ENCODE results near the gene ZFX.
"Not testable (repeated sequence)": the region's sequence is repeated elsewhere in the genome, so short reads cannot be mapped to it uniquely, and the experiment has no call there.

The ZFX gene

DNA sequence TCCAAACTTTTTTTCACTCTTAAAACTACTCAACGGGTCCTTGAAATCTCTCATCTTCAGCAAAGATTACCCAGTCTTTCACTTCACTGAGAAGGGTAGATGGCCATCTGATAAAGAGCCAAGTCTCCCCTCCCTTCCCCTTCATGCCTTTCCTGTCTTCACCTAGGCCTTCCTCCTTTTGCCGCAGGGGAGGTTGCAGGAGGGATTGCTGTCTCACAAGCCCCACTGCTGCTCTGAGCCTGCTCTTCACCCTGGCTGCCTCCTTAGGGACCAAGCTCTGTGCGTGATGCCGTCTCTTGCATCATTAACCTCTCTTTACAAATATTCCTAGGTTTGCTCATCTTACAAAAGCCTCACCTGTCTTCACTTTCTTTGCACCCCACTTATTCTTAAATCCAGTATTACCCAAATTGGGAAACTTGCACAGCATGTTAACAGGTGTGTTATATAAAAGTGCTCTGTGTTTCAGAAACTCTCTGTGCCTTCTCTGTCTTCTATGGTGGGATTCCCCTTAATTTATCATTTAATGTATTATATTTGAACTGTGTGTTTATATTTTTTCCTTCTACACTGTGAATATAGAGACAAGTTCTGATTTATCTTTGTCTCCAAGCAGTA, 3.8 kb downstream of the ZFX start:
- DNase-seq = peak in 1 of 2 donors; percentile 25

DNA sequence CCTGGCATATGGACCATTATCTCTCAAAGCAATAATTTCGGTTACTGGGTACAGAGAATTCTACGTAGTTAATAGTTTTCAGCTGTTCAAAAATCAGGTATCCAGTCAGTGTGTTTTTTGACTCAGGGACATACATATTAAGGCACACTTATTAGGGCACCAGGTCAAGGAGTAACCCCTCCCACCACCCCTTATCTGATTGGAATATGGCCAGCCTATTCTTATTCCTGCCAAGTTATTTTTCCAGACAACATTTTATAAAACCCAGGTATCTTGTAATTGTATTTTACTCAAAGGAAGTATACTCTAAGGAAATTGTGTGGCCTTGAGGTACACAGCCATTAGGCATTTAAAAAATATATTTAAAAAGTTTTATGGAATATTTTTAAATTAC, 4.3 kb downstream of the ZFX start:
- DNase-seq = no peak

DNA sequence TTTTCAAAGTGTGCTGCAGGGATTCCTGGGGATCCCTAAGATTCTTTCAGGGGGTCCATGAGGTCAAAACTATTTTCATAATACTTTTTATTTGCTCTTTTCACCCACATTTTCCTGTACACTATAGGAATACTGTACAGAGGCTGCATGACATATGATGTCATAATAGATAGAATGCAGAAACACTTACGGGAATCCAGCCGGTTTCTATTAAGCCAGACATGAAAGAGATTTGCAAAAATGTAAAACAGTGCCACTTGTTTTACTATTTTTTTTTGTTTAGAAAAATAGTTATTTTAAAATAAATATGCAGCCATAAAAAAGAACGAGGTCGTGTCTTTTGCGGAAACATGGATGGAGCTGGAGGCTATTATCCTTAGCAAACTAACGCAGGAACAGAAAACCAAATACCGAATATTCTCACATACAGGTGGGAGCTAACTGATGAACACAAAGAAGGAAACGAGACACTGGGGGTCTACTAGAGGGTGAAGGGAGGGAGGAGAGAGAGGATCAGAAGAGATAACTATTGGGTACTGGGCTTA, 5.0 kb downstream of the ZFX start:
- DNase-seq = no peak

DNA sequence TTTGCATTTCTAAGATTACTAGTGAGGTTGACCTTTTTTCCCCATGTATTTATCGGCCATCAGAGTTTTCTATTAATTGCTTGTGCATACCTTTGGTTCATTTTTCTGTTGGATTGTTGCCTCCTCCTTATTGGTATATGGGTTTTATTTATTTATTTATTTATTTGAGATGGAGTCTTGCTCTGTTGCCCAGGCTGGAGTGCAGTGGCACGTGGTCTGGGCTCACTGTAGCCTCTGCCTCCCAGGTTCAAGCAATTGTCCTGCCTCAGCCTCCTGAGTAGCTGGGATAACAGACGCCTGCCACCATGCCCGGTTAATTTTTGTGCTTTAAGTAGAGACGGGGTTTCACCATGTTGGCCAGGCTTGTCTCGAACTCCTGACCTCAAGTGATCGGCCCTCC, 6.2 kb downstream of the ZFX start:
- not testable (repeated sequence) for DNase-seq

DNA sequence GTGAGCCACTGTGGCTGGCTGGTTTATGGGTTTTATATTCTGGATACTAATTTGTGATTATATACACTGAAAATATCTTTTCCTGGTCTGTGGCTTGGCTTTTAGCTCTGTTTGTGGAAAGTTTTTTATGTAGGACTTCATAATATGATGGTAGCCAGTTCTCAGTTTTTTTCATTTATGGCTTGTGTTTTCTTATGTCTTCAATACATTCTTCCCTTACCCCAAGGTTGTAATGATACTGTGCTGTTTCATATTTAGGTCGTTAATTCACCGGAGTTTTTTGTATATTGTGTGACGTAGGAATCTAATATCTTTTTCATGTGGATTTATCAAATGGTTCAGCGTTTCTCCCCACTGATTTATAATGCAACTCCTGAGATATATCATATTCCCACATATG, 6.6 kb downstream of the ZFX start:
- no peak for DNase-seq

DNA sequence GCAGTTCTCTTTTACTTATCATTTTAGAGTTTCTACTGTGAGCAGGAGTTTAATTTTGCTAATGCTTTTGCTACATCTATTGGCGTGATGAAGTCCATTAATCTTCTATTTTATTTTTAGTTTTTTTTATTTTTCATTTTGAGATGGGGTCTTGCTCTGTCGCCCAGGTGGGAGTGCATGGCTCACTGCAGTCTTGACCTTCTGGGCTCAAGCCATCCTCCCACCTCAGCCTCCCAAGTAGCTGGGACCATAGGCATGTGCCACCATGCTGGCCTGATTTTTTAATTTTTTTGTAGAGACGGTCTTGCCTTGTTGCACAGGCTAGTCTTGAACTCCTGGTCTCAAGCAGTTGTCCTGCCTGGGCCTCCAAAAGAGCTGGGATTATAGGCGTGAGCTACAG, 9.4 kb downstream of the ZFX start:
- DNase-seq = no peak

DNA sequence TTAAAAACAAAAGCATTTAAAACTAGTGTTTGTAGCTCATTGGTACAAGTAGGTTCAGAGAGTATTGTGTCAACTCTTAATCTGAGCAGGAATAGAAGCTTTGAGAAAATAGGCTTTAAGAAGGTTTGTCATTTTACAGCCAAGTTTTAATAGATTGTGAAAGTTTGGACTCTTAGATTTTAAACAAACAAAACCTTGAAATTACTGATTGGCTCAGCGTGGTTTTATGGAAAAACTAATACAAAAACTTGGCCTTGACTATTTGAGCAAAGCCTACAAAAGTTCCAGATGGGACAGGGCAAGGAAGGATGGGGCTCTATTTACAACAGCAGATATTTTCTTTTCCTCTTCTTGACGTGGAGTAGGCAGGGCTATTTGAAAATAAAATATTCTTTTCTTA, 16.5 kb downstream of the ZFX start:
- DNase-seq = no peak

DNA sequence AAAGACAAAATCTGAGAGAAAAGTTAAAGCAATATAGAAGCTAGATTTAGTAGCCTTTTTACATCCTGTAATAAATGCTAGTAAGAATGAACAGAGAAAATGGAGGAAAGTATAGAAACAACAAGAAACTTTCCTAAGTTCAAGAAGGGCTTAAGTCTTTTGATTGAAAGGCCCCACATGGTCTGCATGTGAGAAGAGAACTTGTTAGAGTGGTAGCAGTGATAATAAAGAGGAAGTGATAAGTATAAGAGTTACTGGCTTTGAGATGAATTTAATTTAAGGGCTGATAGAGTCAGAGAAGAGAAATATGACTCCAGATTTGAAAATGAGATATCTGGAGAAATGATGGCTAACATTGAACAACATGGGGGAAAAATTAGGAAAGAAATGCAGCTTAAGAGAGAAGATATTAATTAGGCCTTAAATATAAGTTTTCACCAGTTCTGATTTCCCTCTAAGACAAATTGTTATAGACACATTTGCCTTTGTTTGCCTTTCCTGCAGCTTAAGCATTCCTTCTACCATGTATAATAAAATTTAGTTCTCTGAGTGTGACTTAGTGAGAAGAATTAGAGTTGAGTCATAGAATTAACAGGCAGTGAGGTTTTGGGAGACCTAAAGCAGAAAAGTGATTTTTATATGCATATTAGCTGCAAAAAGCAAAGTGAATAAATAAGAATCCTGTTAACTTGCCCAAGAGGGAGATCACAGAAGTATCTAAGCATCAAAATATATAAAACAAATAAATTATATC, 18.4 kb downstream of the ZFX start:
- DNase-seq = no peak

DNA sequence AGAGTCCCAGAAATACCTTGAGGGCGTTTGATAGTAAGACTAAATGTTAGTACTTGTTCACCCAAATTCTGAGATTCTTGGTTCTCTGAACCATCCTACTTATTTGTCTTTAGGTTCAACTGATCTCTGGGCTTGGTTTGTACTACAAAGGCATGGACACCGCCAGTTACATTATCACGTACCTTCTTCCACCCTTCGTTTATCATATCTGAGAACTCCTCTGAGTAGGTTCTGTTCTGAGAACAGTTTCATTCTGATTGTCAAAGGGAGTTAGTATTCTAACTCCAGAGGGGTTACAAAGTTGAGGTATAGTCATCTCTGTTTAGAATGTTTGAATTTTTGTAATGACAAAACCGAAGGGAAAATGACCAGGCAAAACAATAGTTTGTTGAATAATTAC, 19.3 kb downstream of the ZFX start:
- no peak for DNase-seq

DNA sequence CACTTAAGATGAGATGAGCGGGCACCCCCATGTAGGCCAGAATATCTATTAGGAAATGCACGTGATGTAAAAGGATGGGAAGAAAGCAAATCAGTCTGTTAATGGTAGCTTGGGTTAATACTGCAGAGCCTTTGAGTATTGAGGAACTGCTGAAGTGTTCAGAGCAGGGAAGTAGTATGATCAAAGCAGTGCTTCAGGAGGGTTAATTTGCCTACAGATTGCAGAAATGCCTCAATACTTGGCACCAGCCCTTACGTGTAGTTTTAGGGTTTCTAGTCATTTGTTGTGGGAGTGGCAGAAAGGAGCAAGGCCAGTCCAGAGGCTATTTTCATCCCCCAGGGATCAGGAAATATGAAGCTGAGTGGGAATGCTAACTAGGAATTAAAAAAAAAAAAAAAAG, 19.7 kb downstream of the ZFX start:
- no peak for DNase-seq

DNA sequence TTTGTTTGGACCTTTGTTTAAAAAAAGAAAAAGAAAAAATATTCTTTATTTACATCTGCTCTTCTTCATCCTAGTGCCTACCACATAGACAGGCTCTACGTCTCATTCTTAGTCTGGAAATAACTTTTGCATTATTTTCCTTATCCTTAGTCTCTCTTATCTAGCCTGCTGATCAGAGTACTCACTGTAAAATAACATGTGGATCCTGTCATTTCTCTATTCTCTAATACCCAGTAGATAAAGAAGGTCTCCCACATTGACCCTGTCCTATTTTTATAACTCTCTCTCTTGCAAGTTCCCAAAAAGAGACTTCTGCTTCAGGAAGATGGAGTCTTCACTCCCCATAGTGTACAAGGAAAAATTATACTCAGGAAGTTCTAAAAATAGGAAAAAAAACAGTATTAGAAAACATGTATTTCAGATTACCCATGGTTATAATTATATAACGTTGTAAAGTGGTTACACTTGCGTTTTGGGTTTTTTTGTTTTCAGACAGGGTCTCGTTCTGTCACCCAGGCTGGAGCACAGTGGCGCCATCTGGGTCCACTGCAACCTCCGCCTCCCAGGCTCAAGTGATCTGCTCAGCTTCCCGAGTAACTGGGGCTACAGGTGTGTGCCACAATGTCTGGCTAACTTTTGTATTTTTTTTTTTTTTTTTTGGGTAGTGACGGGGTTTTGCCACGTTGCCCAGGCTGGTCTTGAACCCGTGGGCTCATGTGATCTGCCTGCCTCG, 23.8 kb downstream of the ZFX start:
- DNase-seq = no peak

DNA sequence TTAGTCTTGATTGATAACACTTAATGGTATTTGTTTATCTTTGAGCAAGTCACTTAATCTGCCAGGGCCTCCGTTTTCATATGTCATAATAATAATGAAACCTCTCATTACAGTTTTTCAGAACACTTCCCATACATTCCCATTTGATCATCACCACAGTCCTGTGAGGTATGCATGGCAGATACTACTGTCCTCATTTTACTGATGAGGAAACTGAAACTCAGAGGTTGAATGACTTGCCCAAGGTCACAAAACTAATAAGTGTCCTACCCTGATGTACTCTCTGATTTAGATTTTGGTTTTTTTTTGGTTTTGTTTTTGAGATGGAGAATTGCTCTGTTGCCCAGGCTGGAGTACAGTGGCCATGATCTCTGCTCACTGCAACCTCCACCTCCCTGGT, 25.7 kb downstream of the ZFX start:
- no peak for DNase-seq

DNA sequence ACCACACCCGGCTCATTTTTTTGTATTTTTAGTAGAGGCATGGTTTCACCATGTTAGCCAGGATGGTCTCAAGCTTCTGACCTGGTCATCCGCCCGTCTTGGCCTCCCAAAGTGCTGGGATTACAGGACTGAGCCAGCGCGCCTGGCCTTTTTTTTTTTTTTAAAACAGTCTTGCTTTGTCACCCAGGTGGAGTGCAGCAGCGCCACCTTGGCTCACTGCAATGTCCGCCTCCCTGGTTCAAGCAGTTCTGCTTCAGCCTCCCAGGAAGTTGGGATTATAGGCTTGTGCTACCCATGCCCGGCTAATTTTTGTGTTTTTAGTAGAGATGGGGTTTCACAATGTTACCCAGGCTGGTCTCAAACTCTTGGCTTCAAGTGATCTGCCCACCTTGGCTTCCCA, 28.9 kb downstream of the ZFX start:
- no peak for DNase-seq

DNA sequence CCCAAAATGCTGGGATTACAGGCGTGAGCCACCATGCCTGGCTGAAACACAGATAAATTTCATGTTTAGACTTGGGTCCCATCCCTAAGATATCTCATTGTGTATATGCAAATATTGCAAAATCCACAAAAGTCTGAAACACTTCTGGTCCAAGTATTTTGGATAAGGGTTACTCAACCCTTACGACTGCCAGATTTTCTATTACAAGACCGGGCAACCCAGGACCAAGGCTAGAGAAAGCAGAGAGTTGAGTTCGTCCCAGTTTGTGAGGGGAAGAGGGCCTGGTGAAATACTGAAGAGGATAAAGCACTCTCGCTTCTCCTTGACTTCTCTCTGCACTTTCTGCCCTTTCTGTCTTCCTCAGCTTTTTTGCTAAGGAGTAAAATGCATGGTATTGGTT, 34.5 kb downstream of the ZFX start:
- DNase-seq = no peak

DNA sequence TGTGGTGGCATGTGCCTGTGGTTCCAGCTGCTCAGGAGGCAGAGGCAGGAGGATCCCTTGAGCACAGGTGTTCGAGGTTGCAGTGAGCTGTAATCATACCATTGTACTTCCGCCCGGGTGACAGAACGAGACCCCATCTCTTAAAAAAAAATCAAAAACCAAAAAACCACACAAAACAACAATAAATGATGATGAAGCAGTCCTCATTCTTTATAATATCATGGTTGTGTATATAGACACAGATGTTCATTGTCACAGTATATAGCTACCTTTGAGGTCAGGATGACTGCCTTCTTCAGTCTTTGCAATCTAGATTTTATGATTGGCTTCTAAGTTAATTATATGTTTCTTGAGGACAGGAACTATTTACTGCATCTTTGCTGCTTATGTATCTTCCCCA, 37.0 kb downstream of the ZFX start:
- no peak for DNase-seq

DNA sequence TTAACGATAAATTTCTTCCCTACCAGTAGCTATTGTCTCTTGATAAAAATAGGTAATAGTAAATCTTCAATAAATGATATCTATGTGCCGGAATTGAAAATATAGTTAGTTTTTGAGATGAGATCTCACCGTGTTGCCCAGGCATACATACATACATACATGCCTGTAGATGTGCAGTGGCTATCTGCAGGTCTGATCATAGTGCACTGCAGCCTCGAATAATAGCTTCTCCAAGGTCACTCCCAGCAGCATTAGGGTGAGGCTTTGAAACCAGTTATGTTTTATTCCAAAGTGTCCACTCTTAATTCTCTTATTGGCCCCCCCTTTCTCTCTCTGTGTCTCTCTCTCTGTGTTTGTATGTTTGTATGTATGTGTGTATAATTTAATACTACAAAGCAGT, 37.5 kb downstream of the ZFX start:
- no peak for DNase-seq

DNA sequence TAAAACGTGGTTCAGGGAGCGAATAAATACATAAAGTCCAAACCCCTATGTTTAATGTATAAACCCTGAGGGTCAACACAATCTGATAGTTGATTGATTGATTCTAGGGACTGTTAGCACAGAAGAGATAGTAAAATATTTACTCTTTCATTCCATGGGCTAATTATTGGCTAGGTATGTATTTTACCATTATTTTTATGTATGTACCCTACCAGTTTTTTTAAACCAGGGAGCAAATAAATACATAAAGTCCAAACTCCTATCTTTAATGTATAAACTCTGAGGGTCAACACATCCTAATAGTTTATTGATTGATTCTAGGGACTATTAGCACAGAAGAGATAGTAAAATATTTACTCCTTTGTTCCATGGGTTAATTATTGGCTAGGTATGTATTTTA, 40.0 kb downstream of the ZFX start:
- DNase-seq = no peak

DNA sequence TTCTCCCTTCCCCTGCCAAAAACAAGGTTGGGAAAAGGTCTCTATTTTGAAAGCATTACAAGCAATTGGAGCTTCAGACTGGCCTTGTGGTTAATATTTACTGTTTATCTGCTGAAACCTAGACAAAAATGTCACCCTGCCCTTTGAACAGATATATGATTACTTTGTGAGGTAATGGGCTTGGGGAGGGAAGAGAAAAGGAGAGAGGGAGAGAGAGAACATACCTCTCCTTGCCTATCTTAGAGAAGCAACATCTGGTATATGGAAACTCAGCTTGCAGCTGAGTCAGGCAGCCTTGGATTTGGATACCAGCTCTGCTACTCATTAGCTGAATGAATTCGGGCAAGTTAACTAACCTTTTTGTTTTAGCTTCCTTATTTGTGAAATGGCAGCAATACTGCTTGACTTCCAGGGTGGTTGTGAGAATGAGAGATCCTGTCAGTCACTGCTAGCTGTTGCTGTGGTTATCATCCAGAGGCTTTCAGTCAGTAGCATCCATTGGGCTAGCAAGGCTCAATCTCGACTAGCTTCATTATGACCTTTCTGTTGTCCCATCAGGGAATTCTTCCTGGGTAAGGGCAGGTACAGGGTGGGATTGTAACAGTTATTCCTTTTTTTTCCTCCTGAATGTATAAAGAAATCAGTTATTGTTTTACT, 41.1 kb downstream of the ZFX start:
- DNase-seq = no peak

DNA sequence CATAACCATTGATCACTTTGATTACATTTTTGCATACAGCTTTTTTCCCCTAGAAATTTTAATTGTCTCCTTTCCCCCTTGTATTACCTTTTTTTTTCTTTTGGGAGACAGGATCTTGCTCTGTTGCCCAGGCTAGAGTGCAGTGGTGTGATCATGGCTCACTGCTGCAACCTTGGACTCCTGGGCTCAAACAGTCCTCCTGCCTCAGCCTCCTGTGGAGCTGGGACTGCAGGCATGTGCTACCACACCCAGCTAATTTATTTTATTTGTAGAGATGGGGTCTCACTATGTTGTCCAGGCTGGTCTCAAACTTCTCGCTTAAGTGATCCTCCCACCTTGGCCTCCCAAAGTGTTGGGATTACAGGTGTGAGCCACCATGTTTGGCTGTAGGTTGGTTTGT, 47.0 kb downstream of the ZFX start:
- DNase-seq = no peak

DNA sequence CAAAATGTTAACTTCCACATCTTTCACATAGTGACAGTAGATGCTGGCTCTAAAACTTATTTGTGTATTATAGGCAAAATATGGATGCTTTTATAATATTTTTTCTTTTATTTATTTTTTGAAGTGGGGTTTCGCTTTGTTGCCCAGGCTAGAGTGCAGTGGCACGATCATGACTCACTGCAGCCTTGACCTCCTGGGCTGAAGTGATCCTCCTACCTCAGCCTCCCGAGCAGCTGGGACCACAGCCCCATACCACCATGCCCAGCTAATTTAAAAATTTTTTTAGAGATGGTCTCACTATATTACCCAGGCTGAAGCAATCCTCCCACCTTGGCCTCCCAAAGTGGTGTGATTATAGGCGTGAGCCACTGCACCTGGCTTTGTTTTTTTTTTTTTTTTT, 48.6 kb downstream of the ZFX start:
- no peak for DNase-seq

DNA sequence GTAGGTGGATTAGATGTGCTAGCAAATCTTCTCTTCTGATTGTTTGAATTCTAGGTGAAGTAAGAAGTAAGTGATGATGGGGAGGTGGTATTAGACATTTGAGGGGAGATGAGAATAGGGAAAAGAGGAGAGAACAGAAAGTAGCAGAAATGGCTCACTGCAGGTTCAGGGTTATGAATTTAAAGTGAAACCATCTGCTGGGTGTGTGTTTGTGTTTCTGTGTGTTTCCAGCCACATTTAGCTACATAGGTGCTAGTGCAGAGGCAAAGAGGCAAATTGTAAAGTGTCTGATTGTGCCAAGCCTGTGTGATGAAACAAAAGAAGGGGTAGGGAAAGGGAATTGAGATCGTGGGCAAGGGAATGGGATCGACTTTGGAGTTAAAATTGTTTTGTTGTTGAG, 50.6 kb downstream of the ZFX start:
- DNase-seq = no peak

DNA sequence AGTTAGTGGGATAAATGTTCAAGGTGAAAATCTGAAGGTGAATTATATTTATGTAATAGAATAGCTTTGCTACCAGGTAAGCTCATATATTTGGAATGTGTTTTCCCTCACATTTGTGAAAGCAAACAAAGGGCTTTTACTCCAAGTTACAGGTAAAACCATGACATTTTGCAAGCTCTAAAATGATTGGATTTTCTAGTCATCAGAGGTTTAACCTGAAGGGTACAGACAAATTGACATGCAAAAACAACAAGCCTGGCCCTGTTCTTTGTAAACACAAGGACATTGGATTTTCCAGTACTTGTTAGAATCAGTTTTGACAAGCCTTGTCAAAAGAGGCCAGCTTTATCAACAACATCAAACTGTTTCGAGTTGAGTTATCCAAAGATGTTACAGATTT, 51.7 kb downstream of the ZFX start:
- DNase-seq = no peak

DNA sequence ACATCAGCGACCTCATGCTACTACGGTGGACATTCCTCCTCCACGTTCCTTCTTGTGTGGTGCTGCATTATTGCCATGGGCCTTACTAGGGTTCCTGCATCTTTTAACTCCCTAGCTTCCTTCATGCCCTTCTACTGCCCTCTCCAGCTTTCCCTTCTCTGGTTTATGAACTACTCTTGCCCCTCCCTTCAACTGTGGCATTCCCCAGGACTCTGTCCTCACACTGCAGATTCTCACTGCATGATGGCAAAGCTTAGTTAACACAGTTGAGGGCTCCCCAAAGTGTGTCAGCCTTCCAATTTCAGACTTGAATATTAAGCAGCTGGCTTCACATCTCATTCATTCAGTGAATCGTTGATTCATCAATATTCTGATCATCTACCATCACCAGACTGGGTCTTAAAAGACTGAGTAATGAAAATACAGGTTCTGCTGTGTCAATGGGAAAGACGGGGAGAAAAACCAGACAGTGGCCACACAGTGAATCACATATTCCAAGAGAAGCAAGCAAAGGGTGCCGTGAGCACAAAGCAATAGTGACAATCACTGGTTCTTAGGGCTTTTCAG, 53.0 kb downstream of the ZFX start:
- DNase-seq = no peak
